HG02973 (cell line): ENCODE data around the gene SEC61B.

Experiments used
- ATAC-seq: cut with Tn5 transposase; IDR thresholded peaks from one replicate; pipeline ENCODE4 v1.9.1; 2021; ENCODE audit warnings: moderate library complexity; ENCODE audit not compliant: unreplicated experiment

Gene SEC61B

DNA sequence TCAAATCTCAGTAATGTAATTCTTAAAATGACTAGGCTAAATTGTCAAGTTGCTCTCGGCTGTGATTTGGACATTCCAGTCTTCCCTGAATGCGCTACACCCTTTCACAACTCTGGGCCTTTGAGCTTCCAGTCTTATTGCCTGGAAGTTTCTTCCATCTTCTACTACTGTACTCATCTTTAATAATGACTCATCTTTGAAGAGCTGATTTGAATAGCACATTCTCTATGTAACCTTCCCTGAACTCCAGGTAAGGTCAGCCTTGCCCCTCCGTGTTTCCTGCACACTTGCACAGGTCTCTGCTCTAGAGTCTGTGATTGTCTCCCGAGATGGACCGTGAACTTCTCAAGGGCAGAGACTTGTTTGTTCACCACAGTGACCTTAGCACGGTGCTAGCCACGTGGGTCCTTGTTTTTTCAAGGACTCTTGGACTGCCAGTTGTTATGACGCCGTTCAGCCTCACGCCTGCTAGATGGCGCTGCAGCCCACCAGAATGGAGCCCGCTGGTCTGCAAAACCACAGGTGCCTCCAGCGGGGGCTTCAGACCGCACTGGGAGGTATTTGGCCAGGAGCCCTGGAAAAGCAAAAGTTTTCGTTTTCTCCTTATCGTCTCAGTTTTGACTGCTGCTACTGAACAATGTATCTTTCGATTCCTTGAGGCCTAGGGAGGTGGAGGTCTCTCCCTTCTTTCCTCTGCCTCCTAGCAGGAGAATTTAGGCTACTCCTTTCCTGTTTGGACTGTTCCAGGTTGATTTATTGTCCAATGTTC is 44.4 kb downstream of the SEC61B start:
- peak; percentile 49 for ATAC-seq

DNA sequence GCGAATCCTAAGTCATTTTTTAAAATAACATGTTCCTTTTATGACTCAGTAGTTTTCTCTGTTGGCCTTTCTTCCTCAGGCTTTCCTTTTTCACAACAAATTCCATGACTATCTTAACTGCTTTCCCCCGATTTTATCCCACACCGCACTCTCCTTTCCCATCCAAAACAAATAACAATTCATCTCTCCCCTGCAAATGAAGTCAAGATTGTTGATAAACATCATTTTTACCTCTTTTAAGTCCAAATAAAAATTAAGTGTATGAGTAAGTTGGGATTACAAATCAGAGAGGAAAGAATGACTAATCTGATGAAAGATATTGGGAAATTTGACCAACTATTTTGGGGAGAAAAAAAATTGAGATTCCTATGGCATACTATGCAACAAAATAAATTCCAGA is 47.3 kb downstream of the SEC61B start:
- no peak for ATAC-seq

DNA sequence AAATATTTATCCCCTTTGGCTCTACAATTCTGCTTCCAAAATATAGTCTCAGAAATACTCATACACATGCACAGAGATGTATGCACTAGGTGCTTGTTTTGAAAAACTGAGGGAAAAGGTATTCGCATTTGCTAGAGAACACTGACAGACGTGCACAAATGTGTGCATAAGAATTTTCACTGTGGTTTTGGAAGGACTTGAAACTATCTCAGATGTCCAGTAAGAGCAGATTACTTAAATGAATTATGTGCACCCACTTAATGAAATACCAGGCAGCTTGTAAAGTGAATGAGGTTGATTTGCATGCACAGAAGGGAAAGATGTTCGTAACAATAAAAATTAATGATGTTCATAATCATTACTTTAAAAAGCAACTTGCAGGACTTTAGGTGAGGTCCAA is 48.4 kb downstream of the SEC61B start:
- ATAC-seq: no peak

DNA sequence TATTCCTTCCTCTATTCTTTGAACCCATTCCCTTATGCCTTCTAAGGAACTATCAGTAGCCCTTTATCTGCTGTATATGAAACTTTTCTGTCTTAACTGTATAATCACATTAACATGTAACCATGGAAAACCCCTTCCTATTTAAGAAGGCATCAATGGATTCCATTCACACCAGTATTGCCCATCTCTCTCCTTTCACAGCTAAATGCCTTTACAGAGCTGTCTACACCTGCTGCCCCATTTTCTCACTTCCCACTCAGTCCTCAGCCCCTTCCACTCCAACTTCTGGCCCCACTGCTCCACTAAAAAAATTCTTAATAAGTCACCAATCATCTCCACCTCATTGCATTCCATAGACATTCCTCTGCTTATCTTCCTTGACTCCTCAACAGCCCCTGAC is 50.8 kb downstream of the SEC61B start:
- ATAC-seq: no peak

DNA sequence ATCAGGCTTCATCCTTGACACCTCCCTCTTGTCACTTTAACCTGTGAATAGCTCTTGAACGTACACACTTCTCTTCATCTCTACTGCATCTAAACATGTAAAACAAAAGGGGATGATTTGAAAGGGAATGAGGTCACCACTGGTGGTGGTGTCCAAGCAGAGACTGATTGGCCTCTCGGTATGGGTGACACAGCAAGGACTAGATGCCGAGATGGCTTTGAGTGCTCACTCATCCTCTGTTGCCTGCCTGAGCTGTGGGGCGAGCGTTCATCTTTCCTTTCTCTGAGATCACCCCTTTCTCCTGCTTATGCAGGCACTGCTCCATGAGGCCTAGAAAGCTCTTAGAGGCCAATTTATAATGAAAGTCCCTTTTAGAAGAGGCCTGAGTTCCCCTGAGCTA is 51.9 kb downstream of the SEC61B start:
- ATAC-seq: no peak

DNA sequence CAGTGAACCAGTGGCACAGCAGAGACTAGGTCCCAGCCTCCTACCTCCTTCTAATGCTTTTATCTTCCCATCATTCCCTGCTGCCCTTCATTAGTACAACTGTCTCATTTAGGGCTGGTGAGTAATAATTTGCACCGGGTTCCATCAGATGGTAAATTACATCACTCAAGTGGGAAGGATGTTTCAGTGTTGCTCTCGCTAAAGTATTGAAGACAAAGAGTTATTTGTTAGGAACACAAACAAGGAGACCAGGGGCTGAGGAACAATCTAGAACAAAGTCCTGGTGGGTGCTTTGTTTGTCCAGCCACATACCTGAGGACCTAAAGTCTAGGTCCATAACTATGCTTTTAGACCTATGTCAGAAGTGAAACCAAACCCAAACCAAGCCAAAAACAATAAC is 52.4 kb downstream of the SEC61B start:
- ATAC-seq: no peak
